CD4-positive, alpha-beta T cell (primary cell): ENCODE data around the gene FGF14. TPM values are rescaled to one million over a fixed set of nuclear protein-coding genes. Genes with fewer than 3 reads are reported as not detected.

Experiments
- ATAC-seq: fragments of 200-7000 bp; cut with Tn5 transposase; one replicate; pipeline ENCODE4 v1.10.0; 2022; ENCODE audit warnings: mild to moderate bottlenecking; ENCODE audit not compliant: poor library complexity
- CTCF ChIA-PET: fragments of 350-600 bp; sonication (Branson Sonifier 250); formaldehyde crosslinking; loops from one replicate; lab custom pipeline; 2021; ENCODE audit warnings: antibody characterized with exemption, inconsistent platforms; lab: Charles Lee
- POLR2A ChIA-PET: fragments of 350-600 bp; sonication (Branson Sonifier 250); formaldehyde crosslinking; loops from one replicate; lab custom pipeline; 2021; ENCODE audit warnings: antibody characterized with exemption, inconsistent platforms; lab: Charles Lee
- DNase-seq, 14 experiments: peaks; one replicate each; pipeline ENCODE4 v3.0.0-alpha.2; 2013 to 2020; ENCODE audit warnings: mixed read lengths in 2 of 14
- H3K27ac ChIP-seq, 2 donors: one replicate each; pipeline versions ENCODE4 v1.5.1 to v1.7.0; 2013; ENCODE audit warnings: low read length in 2 of 2, low read depth in 1 of 2, mild to moderate bottlenecking in 1 of 2
- H3K27me3 ChIP-seq, 2 experiments: 1 replicate in 1 of 2; 2 replicates in 1 of 2; pipeline versions ENCODE4 v1.6.1 to v1.7.0; 2013; ENCODE audit warnings: low read length in 2 of 2, control low read depth in 1 of 2, mild to moderate bottlenecking in 1 of 2, moderate library complexity in 1 of 2; ENCODE audit not compliant: insufficient read depth in 2 of 2, control insufficient read depth in 1 of 2
- H3K36me3 ChIP-seq: one replicate; pipeline ENCODE4 v1.6.1; 2013; ENCODE audit warnings: low read length, control low read depth; ENCODE audit not compliant: insufficient read depth
- H3K4me1 ChIP-seq: one replicate; pipeline ENCODE4 v1.6.1; 2013; ENCODE audit warnings: low read length, control low read depth; ENCODE audit not compliant: insufficient read depth
- H3K4me3 ChIP-seq: one replicate; pipeline ENCODE4 v1.5.1; 2013; ENCODE audit warnings: mild to moderate bottlenecking, low read length, moderate library complexity
- H3K9me3 ChIP-seq, 2 experiments: 1 replicate in 1 of 2; 2 replicates in 1 of 2; pipeline versions ENCODE4 v1.6.1 to v1.7.0; 2013; ENCODE audit warnings: low read length in 2 of 2, mild to moderate bottlenecking in 2 of 2, control low read depth in 1 of 2, moderate library complexity in 1 of 2; ENCODE audit not compliant: control insufficient read depth in 1 of 2, insufficient read depth in 1 of 2
- H3K27ac Mint-ChIP-seq: one replicate; pipeline ENCODE4 v1.8.0; 2020; ENCODE audit warnings: mixed read lengths
- H3K27me3 Mint-ChIP-seq: one replicate; pipeline ENCODE4 v1.8.0; 2021; ENCODE audit warnings: mixed read lengths
- H3K36me3 Mint-ChIP-seq: one replicate; pipeline ENCODE4 v1.8.0; 2021; ENCODE audit warnings: low read depth, mixed read lengths
- H3K4me1 Mint-ChIP-seq: one replicate; pipeline ENCODE4 v1.8.0; 2021; ENCODE audit warnings: low read depth, mixed read lengths
- H3K4me3 Mint-ChIP-seq: one replicate; pipeline ENCODE4 v1.8.0; 2020; ENCODE audit warnings: mild to moderate bottlenecking, mixed read lengths
- H3K9me3 Mint-ChIP-seq: one replicate; pipeline ENCODE4 v1.8.0; 2020; ENCODE audit warnings: mixed read lengths
- intact Hi-C, 2 experiments: fragments of 100-400 bp; cut with DNase I in 1 of 2; cut with micrococcal nuclease in 1 of 2; formaldehyde crosslinking; loops; one replicate each; pipeline versions ENCODE4 v1.15.1 to v1.9.0; 2023 to 2025; cut with DNase I, micrococcal nuclease
- total RNA-seq, 174 experiments: library from RNA in 2 of 174; stranded (reverse) in 2 of 174; gene quantifications; one replicate each; pipeline ENCODE4 v1.2.3 and lab custom pipeline; 2021 to 2026
- TF ChIP-seq, protein P1 (sequence below): fragments of 200-600 bp; IDR thresholded peaks from one replicate; pipeline ENCODE4 v1.8.0; 2022; ENCODE audit warnings: antibody characterized with exemption, mild to moderate bottlenecking

FGF14 gene
- total RNA-seq, 2 experiments from 2014 or later = not detected

- TF ChIP-seq, protein P1, sequence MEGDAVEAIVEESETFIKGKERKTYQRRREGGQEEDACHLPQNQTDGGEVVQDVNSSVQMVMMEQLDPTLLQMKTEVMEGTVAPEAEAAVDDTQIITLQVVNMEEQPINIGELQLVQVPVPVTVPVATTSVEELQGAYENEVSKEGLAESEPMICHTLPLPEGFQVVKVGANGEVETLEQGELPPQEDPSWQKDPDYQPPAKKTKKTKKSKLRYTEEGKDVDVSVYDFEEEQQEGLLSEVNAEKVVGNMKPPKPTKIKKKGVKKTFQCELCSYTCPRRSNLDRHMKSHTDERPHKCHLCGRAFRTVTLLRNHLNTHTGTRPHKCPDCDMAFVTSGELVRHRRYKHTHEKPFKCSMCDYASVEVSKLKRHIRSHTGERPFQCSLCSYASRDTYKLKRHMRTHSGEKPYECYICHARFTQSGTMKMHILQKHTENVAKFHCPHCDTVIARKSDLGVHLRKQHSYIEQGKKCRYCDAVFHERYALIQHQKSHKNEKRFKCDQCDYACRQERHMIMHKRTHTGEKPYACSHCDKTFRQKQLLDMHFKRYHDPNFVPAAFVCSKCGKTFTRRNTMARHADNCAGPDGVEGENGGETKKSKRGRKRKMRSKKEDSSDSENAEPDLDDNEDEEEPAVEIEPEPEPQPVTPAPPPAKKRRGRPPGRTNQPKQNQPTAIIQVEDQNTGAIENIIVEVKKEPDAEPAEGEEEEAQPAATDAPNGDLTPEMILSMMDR = no peak
- Mint-ChIP-seq H3K27ac (no peak overlapping the region), H3K36me3 (no peaks in the 10 kb centered on the region), H3K4me3 (no peak overlapping the region), H3K27me3 (peaks cover 4% of the 10 kb centered on the region), H3K4me1 (no peaks in the 10 kb centered on the region), H3K9me3 (no peaks in the 10 kb centered on the region)
- intact Hi-C loops = no loop called here
- Histone ChIP-seq H3K27me3 (no peaks in the 10 kb centered on the region), H3K4me3 (no peak overlapping the region), H3K9me3 (no peaks in the 10 kb centered on the region), H3K27ac (no peak overlapping the region), H3K36me3 (no peaks in the 10 kb centered on the region), H3K4me1 (no peaks in the 10 kb centered on the region)
- POLR2A ChIA-PET = no interaction called here
- CTCF ChIA-PET = no interaction called here
- ATAC-seq = no peak
- DNase-seq = no peak
Observed at GRCh38 chr13:102289606-102290005, 112.2 kb downstream of the FGF14 start.

DNA sequence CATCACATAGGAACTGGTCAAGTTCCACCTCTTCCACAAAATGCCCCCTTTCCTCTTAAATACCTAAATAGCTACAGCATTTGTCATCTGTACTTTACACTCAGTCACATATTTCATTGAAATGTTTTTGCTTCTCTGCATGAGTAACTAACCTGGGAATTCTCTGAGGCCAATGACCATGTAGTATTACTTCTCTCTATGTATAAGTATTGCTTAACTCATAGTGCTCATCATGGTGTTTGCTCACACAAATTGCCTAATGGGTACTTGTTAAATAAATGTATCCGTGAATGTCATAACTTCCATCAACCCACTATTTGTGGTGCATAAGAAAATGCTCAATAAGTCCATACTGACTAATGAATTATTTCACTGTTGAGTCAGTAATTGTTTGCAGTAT lies 115.5 kb downstream of the FGF14 start:
- no peaks in the 10 kb centered on the region for H3K4me1 Mint-ChIP-seq
- TF ChIP-seq, protein P1 = no peak
- intact Hi-C loops = no loop called here
- Histone ChIP-seq H3K4me3 (no peak overlapping the region), H3K27ac (no peak overlapping the region), H3K27me3 (peaks cover 0 to 6% of the 10 kb centered on the region in 2 experiments), H3K9me3 (no peaks in the 10 kb centered on the region), H3K36me3 (no peaks in the 10 kb centered on the region), H3K4me1 (no peaks in the 10 kb centered on the region)
- H3K36me3 Mint-ChIP-seq = no peaks in the 10 kb centered on the region
- H3K9me3 Mint-ChIP-seq = no peaks in the 10 kb centered on the region
- peaks cover 11% of the 10 kb centered on the region for H3K27me3 Mint-ChIP-seq
- ATAC-seq = no peak
- POLR2A ChIA-PET = no interaction called here
- CTCF ChIA-PET = no interaction called here
- no peak overlapping the region for H3K4me3 Mint-ChIP-seq
- no peak overlapping the region for H3K27ac Mint-ChIP-seq
- DNase-seq = no peak

- TF ChIP-seq, protein P1 = no peak
- H3K36me3 Mint-ChIP-seq = no peaks in the 10 kb centered on the region
Observed at GRCh38 chr13:102280366-102280765, 121.5 kb downstream of the FGF14 start.

More at GRCh38 chr13:102280366-102280765, 121.5 kb downstream of the FGF14 start:
- ChIA-PET CTCF (no interaction called here), POLR2A (no interaction called here)
- Histone ChIP-seq H3K27me3 (peaks cover 0 to 6% of the 10 kb centered on the region in 2 experiments), H3K36me3 (no peaks in the 10 kb centered on the region), H3K4me1 (no peaks in the 10 kb centered on the region), H3K27ac (no peak overlapping the region), H3K9me3 (peaks cover 0 to 4% of the 10 kb centered on the region in 2 experiments), H3K4me3 (no peak overlapping the region)
- DNase-seq (no peak), ATAC-seq (no peak)
- H3K27me3 Mint-ChIP-seq = peaks cover 13% of the 10 kb centered on the region
- H3K4me1 Mint-ChIP-seq = no peaks in the 10 kb centered on the region
- intact Hi-C loops = no loop called here
- no peaks in the 10 kb centered on the region for H3K9me3 Mint-ChIP-seq
- no peak overlapping the region for H3K4me3 Mint-ChIP-seq
- H3K27ac Mint-ChIP-seq = no peak overlapping the region
